MM.1S (cell line): Measurements from ENCODE around the gene EVX2.

Experiments
- DNase-seq: peaks from one replicate; pipeline ENCODE4 v3.0.0-alpha.2; 2015
- H2AFZ ChIP-seq: fragments of 300-600 bp; sonication (generic); 2 replicates; pipeline ENCODE4 v1.6.0; 2016; ENCODE audit warnings: antibody characterized with exemption, low read length
- H3F3A ChIP-seq: fragments of 300-600 bp; sonication (generic); 2 replicates; pipeline ENCODE4 v1.6.1; 2016; ENCODE audit warnings: mild to moderate bottlenecking, antibody characterized with exemption, low read length, moderate library complexity, mixed read lengths; ENCODE audit not compliant: insufficient read depth
- H3K27ac ChIP-seq: fragments of 300-600 bp; sonication (generic); 2 replicates; pipeline ENCODE4 v1.5.1; 2016; ENCODE audit warnings: mild to moderate bottlenecking, low read length
- H3K27me3 ChIP-seq: fragments of 300-600 bp; sonication (generic); replicated peaks from 2 replicates; pipeline ENCODE4 v1.6.0; 2016; ENCODE audit warnings: low read length; ENCODE audit not compliant: insufficient read depth
- H3K36me3 ChIP-seq: fragments of 300-600 bp; sonication (generic); replicated peaks from 2 replicates; pipeline ENCODE4 v1.6.1; 2016; ENCODE audit warnings: mild to moderate bottlenecking, low read length, mixed read lengths; ENCODE audit not compliant: insufficient read depth
- H3K4me1 ChIP-seq: fragments of 300-600 bp; sonication (generic); 2 replicates; pipeline ENCODE4 v1.6.1; 2016; ENCODE audit warnings: low read length, mixed read lengths
- H3K4me2 ChIP-seq: fragments of 300-600 bp; sonication (generic); 2 replicates; pipeline ENCODE4 v1.6.0; 2016; ENCODE audit warnings: low read depth, low read length
- H3K4me3 ChIP-seq: fragments of 300-600 bp; sonication (generic); 2 replicates; pipeline ENCODE4 v1.5.1; 2016; ENCODE audit warnings: low read length, mixed read lengths
- H3K79me2 ChIP-seq: fragments of 300-600 bp; sonication (generic); 2 replicates; pipeline ENCODE4 v1.6.1; 2016; ENCODE audit warnings: mixed run types, low read length, mixed read lengths
- H3K9ac ChIP-seq: fragments of 300-600 bp; sonication (generic); 2 replicates; pipeline ENCODE4 v1.6.1; 2016; ENCODE audit warnings: low read length, mixed read lengths
- H3K9me2 ChIP-seq: fragments of 300-600 bp; sonication (generic); replicated peaks from 2 replicates; pipeline ENCODE4 v1.6.1; 2016; ENCODE audit warnings: mild to moderate bottlenecking, low read length, mixed read lengths; ENCODE audit not compliant: insufficient read depth
- H3K9me3 ChIP-seq: fragments of 300-600 bp; sonication (generic); replicated peaks from 2 replicates; pipeline ENCODE4 v1.6.1; 2016; ENCODE audit warnings: mild to moderate bottlenecking, low read length, mixed read lengths; ENCODE audit not compliant: insufficient read depth
- H4K20me1 ChIP-seq: fragments of 300-600 bp; sonication (generic); 2 replicates; pipeline ENCODE4 v1.6.1; 2016; ENCODE audit warnings: mild to moderate bottlenecking, low read length, moderate library complexity, mixed read lengths; ENCODE audit not compliant: insufficient read depth
- CTCF ChIP-seq: fragments of 300-600 bp; sonication (generic); IDR thresholded peaks from 2 replicates; pipeline ENCODE4 v1.5.1; 2016; ENCODE audit warnings: antibody characterized with exemption, low read length, mixed read lengths
- EZH2 ChIP-seq: fragments of 300-600 bp; sonication (generic); optimal IDR thresholded peaks from 2 replicates; pipeline ENCODE3; 2017; ENCODE audit warnings: low read depth, mild to moderate bottlenecking, antibody characterized with exemption, low read length, mixed read lengths
- EZH2phosphoT487 ChIP-seq: fragments of 300-600 bp; sonication (generic); IDR thresholded peaks from 2 replicates; pipeline ENCODE4 v1.6.1; 2018; ENCODE audit warnings: antibody characterized with exemption, low read length

EVX2 gene

GRCh38 chr2:176117162-176117822, 33.5 kb upstream of the EVX2 start:
- Histone ChIP-seq H3K4me2 (no peak overlapping the region), H3K4me3 (no peak overlapping the region), H3K79me2 (no peaks in the 10 kb centered on the region), H3K27ac (no peak overlapping the region), H3K9ac (no peak overlapping the region), H3K4me1 (no peaks in the 10 kb centered on the region), H2AFZ (no peak overlapping the region), H3K27me3 (peaks cover 55% of the 10 kb centered on the region), H3K36me3 (no peaks in the 10 kb centered on the region), H3K9me2 (no peaks in the 10 kb centered on the region), H3F3A (no peaks in the 10 kb centered on the region), H3K9me3 (no peaks in the 10 kb centered on the region), H4K20me1 (no peaks in the 10 kb centered on the region)
- TF ChIP-seq EZH2phosphoT487 (no peak), CTCF (no peak)
- no peak for DNase-seq

- no peak within 1 kb of the TSS for H3K4me3 ChIP-seq
- no peak for DNase-seq
- no peaks in the 10 kb centered on the region for H3K4me1 ChIP-seq
- H3K27ac ChIP-seq, result no peak within 1 kb of the TSS
- no peaks in the 10 kb centered on the region for H3K36me3 ChIP-seq
- H3K79me2 ChIP-seq, result no peaks in the 10 kb centered on the region
- no peaks in the 10 kb centered on the region for H3K9me3 ChIP-seq
- H3K27me3 ChIP-seq, result peaks cover 61% of the 10 kb centered on the region
- H2AFZ ChIP-seq, result no peak within 1 kb of the TSS
- H3K9ac ChIP-seq, result no peak within 1 kb of the TSS
- no peaks in the 10 kb centered on the region for H4K20me1 ChIP-seq
- no peaks in the 10 kb centered on the region for H3K9me2 ChIP-seq
- TF ChIP-seq EZH2, result no peak
- no peak for TF ChIP-seq CTCF
- TF ChIP-seq EZH2phosphoT487, result no peak
- H3F3A ChIP-seq, result no peaks in the 10 kb centered on the region
- no peak within 1 kb of the TSS for H3K4me2 ChIP-seq
These were observed 32.4 kb upstream of the EVX2 start, which contains the start of gene HOXD10 for GRCh38 chr2:176115883-176116813. TSS of gene HOXD10 (plus strand) at chr2:176116778. CDS start at chr2:176116834, 56 bp downstream.

DNA sequence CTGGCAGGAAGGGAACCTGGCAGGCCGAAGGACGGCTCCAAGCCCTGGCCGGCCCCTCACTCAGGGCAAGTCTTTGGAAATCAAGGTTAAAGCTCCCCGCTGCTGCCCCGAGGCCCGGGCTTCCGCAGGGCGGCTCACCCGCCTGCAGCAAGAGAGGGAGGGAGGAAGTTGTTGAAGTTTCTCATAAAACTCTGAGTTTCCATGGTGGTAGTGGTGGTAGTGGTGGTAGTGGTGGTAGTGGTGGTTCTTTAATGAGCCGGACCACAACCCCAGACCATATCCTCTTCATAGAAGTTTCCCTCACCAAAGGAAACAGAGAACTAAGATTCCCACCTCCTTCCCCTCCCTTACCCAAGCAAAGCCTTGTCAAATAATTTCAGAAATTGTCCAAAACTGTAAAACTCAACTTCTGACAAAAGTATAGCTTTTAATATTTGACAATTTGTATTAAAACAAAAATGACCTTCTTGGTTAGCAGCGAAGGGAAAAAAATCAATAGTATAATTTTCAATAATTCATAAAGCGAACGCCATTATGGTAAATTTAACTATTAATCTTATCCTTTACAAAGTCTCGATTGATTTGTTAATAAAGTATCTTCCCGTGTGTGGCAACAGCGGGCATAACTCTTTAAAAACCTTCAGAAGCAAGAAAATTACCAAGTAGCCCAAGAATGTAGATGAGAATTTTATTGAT, 31.3 kb upstream of the EVX2 start:
- no peaks in the 10 kb centered on the region for H3K79me2 ChIP-seq
- H2AFZ ChIP-seq, result no peak overlapping the region
- H3K4me1 ChIP-seq, result no peaks in the 10 kb centered on the region
- TF ChIP-seq EZH2 (no peak), EZH2phosphoT487 (no peak), CTCF (no peak)
- no peaks in the 10 kb centered on the region for H3K9me3 ChIP-seq
- no peaks in the 10 kb centered on the region for H4K20me1 ChIP-seq
- no peak overlapping the region for H3K4me2 ChIP-seq
- H3K9me2 ChIP-seq, result no peaks in the 10 kb centered on the region
- no peak overlapping the region for H3K9ac ChIP-seq
- no peak overlapping the region for H3K27ac ChIP-seq
- H3F3A ChIP-seq, result no peaks in the 10 kb centered on the region
- no peak for DNase-seq
- no peaks in the 10 kb centered on the region for H3K36me3 ChIP-seq
- H3K27me3 ChIP-seq, result peaks cover 69% of the 10 kb centered on the region
- H3K4me3 ChIP-seq, result no peak overlapping the region
